HEK293 (cell line): ENCODE results near the gene NINL.

ENCODE experiments used
- GLI4 ChIP-seq: fragments of 450-650 bp; formaldehyde crosslinking; IDR thresholded peaks from 2 replicates; pipeline ENCODE4 v1.5.1; 2016; ENCODE audit warnings: missing biosample characterization, missing genetic modification characterization
- PRDM4 ChIP-seq: fragments of 450-650 bp; formaldehyde crosslinking; IDR thresholded peaks from 2 replicates; pipeline ENCODE4 v1.5.1; 2017; ENCODE audit warnings: missing biosample characterization, missing genetic modification characterization
- SP7 ChIP-seq: fragments of 450-650 bp; formaldehyde crosslinking; IDR thresholded peaks from 2 replicates; pipeline ENCODE4 v1.5.1; 2016; ENCODE audit warnings: missing biosample characterization, missing genetic modification characterization
- YY1 ChIP-seq: fragments of 450-650 bp; formaldehyde crosslinking; IDR thresholded peaks from 2 replicates; pipeline ENCODE4 v1.5.1; 2018; ENCODE audit warnings: missing biosample characterization, missing genetic modification characterization
- ZBTB7A ChIP-seq: fragments of 450-650 bp; formaldehyde crosslinking; IDR thresholded peaks from 2 replicates; pipeline ENCODE4 v1.5.1; 2016; ENCODE audit warnings: low read depth, missing biosample characterization, missing genetic modification characterization
- ZNF416 ChIP-seq: fragments of 450-650 bp; formaldehyde crosslinking; IDR thresholded peaks from 2 replicates; pipeline ENCODE4 v1.5.1; 2016; ENCODE audit warnings: missing biosample characterization, missing genetic modification characterization
- ZNF423 ChIP-seq: fragments of 450-650 bp; formaldehyde crosslinking; IDR thresholded peaks from 2 replicates; pipeline ENCODE4 v1.5.1; 2016; ENCODE audit warnings: missing biosample characterization, missing genetic modification characterization
- TF ChIP-seq, protein P1 (sequence below): fragments of 450-650 bp; formaldehyde crosslinking; IDR thresholded peaks from 2 replicates; pipeline ENCODE4 v1.5.1; 2016; ENCODE audit warnings: missing biosample characterization, missing genetic modification characterization

DNA sequence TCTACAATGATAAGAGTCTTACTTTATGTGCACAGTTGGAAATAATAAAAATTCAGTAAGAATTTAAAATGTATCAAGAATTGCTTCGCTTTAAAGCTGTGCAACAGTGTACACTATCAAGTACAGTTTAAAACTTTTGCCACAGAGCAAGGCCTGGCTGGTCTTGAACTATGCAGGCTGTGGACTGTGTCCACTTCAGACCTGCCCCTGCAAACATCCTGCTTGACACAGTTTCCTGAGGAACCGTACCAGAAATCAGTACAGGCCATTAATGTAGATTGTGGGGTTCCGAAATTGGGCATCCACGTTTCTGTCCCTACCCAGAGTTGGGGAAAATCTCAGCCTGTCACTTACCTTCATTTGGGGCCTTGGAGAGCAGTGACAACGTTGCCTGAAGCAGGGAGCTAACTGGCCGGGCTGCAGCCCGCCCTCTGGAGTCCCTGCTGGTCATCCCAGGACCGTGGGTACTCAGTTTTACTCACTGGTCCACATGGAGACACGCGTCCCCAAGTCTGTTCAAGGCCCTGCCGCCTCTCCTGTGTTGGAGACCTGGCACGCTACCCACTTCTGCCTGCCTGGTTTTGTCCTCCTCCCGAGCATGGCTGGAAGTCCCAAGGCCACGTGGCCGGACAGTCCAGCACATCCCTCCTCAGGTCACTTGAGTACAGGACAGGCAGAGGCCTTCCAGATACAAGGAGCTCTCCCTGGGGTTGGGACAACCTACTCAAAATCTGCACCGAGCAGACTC is 8.4 kb downstream of the NINL start:
- TF ChIP-seq SP7 (tag by site-specific recombination), result no peak
- no peak for TF ChIP-seq GLI4 (tag by site-specific recombination)
- no peak for TF ChIP-seq PRDM4
- no peak for TF ChIP-seq ZBTB7A (tag by site-specific recombination)
- TF ChIP-seq ZNF423 (tag by site-specific recombination), result no peak
- no peak for TF ChIP-seq YY1 (tag by site-specific recombination)
- TF ChIP-seq, protein P1, sequence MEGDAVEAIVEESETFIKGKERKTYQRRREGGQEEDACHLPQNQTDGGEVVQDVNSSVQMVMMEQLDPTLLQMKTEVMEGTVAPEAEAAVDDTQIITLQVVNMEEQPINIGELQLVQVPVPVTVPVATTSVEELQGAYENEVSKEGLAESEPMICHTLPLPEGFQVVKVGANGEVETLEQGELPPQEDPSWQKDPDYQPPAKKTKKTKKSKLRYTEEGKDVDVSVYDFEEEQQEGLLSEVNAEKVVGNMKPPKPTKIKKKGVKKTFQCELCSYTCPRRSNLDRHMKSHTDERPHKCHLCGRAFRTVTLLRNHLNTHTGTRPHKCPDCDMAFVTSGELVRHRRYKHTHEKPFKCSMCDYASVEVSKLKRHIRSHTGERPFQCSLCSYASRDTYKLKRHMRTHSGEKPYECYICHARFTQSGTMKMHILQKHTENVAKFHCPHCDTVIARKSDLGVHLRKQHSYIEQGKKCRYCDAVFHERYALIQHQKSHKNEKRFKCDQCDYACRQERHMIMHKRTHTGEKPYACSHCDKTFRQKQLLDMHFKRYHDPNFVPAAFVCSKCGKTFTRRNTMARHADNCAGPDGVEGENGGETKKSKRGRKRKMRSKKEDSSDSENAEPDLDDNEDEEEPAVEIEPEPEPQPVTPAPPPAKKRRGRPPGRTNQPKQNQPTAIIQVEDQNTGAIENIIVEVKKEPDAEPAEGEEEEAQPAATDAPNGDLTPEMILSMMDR (tag by site-specific recombination), result no peak
- no peak for TF ChIP-seq ZNF416 (tag by site-specific recombination)
